ENCODE results near the gene TUBB4A.

The TUBB4A gene

GRCh38 chr19:6451583-6452222 lies 50.4 kb downstream of the TUBB4A start:
- TF ChIP-seq CTCF (conservative IDR thresholded peaks at IDR 0.05; ENCODE audit: low read depth, low read length), result no peak

DNA sequence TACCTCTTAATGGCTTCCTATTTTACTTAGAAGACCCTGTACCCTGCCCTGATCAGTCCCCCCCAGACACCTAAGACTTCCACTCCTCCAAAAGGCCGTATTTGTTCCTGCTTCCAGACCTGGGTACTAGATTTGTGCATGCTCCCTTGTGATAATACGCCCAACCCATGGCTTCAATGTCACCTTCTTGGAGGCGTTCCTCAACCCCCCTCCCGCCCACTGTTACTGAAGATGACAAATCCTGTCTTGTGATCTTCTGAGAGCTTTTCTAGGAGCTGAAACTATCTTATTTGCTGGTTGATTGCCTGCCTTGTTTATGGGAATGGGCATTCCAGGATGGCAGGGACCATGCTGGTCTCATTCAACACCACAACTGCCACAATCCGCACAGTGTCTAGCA lies 51.9 kb downstream of the TUBB4A start:
- no peak for TF ChIP-seq CTCF (conservative IDR thresholded peaks at IDR 0.05; ENCODE audit: low read depth, low read length)
- no peak overlapping the region for H3K4me3 ChIP-seq (ENCODE audit: low read length)
- no peak for DNase-seq (ENCODE audit: low read depth)

More at GRCh38 chr19:6451583-6452222, 50.4 kb downstream of the TUBB4A start:
- H3K4me3 ChIP-seq (ENCODE audit: low read length), result no peak overlapping the region
- no peak for DNase-seq (ENCODE audit: low read depth)

GRCh38 chr19:6448045-6448444 lies 54.1 kb downstream of the TUBB4A start:
- TF ChIP-seq CTCF (conservative IDR thresholded peaks at IDR 0.05; ENCODE audit: low read depth, low read length), result no peak
- H3K4me3 ChIP-seq (ENCODE audit: low read length), result no peak overlapping the region
- DNase-seq (ENCODE audit: low read depth), result no peak

GRCh38 chr19:6446452-6446851 lies 55.7 kb downstream of the TUBB4A start:
- no peak for TF ChIP-seq CTCF (conservative IDR thresholded peaks at IDR 0.05; ENCODE audit: low read depth, low read length)
- no peak overlapping the region for H3K4me3 ChIP-seq (ENCODE audit: low read length)
- no peak for DNase-seq (ENCODE audit: low read depth)
